ENCODE measurements around the gene CDK19. TPM values are rescaled to one million over a fixed set of nuclear protein-coding genes. Genes with fewer than 3 reads are reported as not detected.

The CDK19 gene
- total RNA-seq, 1 donor from 2014 or later: 21.8 TPM

DNA sequence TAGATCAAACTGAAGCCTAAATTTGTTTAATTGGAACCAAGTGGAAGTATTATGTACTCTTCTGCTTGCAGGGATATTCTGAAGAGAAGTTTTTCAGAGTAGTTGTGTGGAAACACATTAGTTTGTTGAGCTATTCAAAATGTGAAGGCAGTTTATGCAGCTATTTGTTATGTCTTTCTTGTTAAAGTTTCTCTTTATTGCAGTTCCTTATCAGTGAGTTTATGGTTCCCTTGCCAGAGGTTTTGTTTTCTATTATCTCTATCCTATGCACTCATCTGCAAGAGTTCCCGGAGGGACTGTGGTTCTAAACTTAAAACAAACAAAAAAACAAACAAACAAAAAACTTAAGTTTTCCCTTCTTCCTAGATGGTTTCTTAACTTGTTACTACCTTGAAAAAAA, 195.2 kb downstream of the CDK19 start:
- Histone ChIP-seq H3K9ac (ENCODE audit: low read length) (no peak overlapping the region), H2AFZ (ENCODE audit: low read depth, low read length) (no peak overlapping the region), H3K9me3 (ENCODE audit: insufficient read depth, low read depth, low read length) (no peaks in the 10 kb centered on the region), H3K4me1 (ENCODE audit: insufficient read depth, low read length) (no peaks in the 10 kb centered on the region), H3K4me2 (ENCODE audit: low read length) (no peak overlapping the region), H3K27me3 (ENCODE audit: insufficient read depth, low read length) (no peaks in the 10 kb centered on the region), H3K79me2 (ENCODE audit: insufficient read depth, low read length) (no peaks in the 10 kb centered on the region), H3K4me3 (ENCODE audit: insufficient read depth, low read depth, low read length) (no peak overlapping the region), H4K20me1 (ENCODE audit: insufficient read depth, low read length) (no peaks in the 10 kb centered on the region), H3K36me3 (ENCODE audit: insufficient read depth, low read length) (no peaks in the 10 kb centered on the region), H3K27ac (ENCODE audit: low read depth, low read length) (no peak overlapping the region)
- FAIRE-seq (no peak), DNase-seq (ENCODE audit: low read depth) (no peak)
- no peaks in the 10 kb centered on the region for H3K27me3 Mint-ChIP-seq (ENCODE audit: low read depth, unreplicated experiment)
- H3K36me3 Mint-ChIP-seq (ENCODE audit: low read depth, unreplicated experiment): peaks cover 3% of the 10 kb centered on the region
- TF ChIP-seq, protein P1, sequence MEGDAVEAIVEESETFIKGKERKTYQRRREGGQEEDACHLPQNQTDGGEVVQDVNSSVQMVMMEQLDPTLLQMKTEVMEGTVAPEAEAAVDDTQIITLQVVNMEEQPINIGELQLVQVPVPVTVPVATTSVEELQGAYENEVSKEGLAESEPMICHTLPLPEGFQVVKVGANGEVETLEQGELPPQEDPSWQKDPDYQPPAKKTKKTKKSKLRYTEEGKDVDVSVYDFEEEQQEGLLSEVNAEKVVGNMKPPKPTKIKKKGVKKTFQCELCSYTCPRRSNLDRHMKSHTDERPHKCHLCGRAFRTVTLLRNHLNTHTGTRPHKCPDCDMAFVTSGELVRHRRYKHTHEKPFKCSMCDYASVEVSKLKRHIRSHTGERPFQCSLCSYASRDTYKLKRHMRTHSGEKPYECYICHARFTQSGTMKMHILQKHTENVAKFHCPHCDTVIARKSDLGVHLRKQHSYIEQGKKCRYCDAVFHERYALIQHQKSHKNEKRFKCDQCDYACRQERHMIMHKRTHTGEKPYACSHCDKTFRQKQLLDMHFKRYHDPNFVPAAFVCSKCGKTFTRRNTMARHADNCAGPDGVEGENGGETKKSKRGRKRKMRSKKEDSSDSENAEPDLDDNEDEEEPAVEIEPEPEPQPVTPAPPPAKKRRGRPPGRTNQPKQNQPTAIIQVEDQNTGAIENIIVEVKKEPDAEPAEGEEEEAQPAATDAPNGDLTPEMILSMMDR (IDR thresholded peaks at IDR 0.05; ENCODE audit: insufficient read depth, low read depth, low read length): no peak
- TF ChIP-seq EZH2 (IDR thresholded peaks at IDR 0.05; ENCODE audit: insufficient read depth, low read length): no peak
- H3K4me1 Mint-ChIP-seq (ENCODE audit: low read depth, unreplicated experiment): no peaks in the 10 kb centered on the region
- H3K4me3 Mint-ChIP-seq (ENCODE audit: unreplicated experiment): no peak overlapping the region
- no peak overlapping the region for H3K27ac Mint-ChIP-seq (ENCODE audit: unreplicated experiment)
- H3K9me3 Mint-ChIP-seq (ENCODE audit: unreplicated experiment): no peaks in the 10 kb centered on the region

DNA sequence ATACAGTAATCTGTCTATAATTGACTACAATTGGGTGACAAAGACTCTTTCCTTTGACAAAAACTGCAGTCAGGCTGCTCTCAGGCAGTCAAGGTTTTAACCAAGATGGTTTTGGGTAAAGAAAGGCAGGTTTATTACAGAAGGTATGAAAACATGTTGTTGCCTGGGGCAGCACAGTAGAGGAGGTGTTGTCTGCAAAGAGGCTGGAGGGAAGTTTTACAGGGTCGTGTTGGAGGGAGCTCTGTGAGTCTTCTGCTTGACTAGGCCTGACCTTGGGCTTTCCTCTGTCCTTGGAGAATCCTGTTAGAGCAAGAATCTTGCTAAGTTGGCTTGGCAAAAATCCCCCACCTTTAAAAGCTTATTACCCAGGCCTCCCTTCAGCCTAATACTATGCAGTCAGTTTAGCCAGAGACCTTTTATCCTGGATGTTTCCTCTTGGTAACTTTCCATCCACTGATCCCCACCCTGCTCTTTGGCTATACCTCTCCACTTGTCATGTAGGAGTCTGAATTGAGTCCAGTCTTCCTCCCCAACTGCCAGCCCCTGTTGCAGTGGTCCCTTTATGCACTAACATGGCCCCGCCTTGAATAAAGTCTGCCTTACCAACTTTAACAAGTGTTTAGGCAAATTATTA, 195.9 kb downstream of the CDK19 start:
- Mint-ChIP-seq H3K36me3 (ENCODE audit: low read depth, unreplicated experiment) (peaks cover 5% of the 10 kb centered on the region), H3K4me3 (ENCODE audit: unreplicated experiment) (no peak overlapping the region), H3K9me3 (ENCODE audit: unreplicated experiment) (no peaks in the 10 kb centered on the region), H3K4me1 (ENCODE audit: low read depth, unreplicated experiment) (peaks cover 3% of the 10 kb centered on the region), H3K27ac (ENCODE audit: unreplicated experiment) (no peak overlapping the region), H3K27me3 (ENCODE audit: low read depth, unreplicated experiment) (no peaks in the 10 kb centered on the region)
- Histone ChIP-seq H3K36me3 (ENCODE audit: insufficient read depth, low read length) (no peaks in the 10 kb centered on the region), H3K4me1 (ENCODE audit: insufficient read depth, low read length) (no peaks in the 10 kb centered on the region), H2AFZ (ENCODE audit: low read depth, low read length) (no peak overlapping the region), H3K27me3 (ENCODE audit: insufficient read depth, low read length) (no peaks in the 10 kb centered on the region), H3K9me3 (ENCODE audit: insufficient read depth, low read depth, low read length) (no peaks in the 10 kb centered on the region), H3K27ac (ENCODE audit: low read depth, low read length) (no peak overlapping the region), H3K79me2 (ENCODE audit: insufficient read depth, low read length) (no peaks in the 10 kb centered on the region), H3K4me2 (ENCODE audit: low read length) (no peak overlapping the region), H3K9ac (ENCODE audit: low read length) (no peak overlapping the region), H4K20me1 (ENCODE audit: insufficient read depth, low read length) (no peaks in the 10 kb centered on the region), H3K4me3 (ENCODE audit: insufficient read depth, low read depth, low read length) (no peak overlapping the region)
- no peak for DNase-seq (ENCODE audit: low read depth)
- TF ChIP-seq EZH2 (IDR thresholded peaks at IDR 0.05; ENCODE audit: insufficient read depth, low read length): no peak
- TF ChIP-seq, protein P1 (IDR thresholded peaks at IDR 0.05; ENCODE audit: insufficient read depth, low read depth, low read length): no peak
- FAIRE-seq: no peak

DNA sequence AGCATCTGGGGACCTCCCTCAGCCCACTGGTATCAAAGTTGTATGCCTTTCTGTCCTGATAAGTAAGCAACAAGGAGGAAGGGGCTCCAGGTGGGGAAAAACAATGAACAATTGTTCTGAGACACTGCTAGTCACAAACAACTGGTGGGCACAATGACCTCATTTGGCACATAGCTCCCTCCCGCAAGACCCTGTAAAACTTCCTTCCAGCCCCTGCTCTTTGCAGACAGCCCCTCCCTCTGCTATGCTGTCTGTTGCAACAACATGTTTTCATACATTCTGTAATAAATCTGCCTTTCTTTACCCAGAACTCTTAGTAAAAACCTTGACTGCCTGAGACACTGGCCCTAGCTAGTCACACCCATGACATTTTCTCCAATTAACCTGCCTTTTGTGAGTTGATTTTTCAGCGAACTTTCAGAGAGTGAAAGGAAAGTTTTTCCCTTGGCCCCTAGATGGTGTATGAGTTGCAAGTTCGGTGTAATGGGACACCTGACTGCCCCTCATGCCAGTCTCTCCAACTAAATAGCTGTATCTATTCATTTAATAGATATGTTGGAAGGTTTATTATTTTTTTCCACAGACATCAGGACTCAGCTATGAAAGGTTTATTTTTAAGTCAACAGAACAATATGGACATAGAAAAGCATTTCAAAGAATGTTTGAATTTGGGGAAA, 196.5 kb downstream of the CDK19 start:
- Histone ChIP-seq H3K4me1 (ENCODE audit: insufficient read depth, low read length) (no peaks in the 10 kb centered on the region), H3K9me3 (ENCODE audit: insufficient read depth, low read depth, low read length) (no peaks in the 10 kb centered on the region), H3K27me3 (ENCODE audit: insufficient read depth, low read length) (no peaks in the 10 kb centered on the region), H3K36me3 (ENCODE audit: insufficient read depth, low read length) (no peaks in the 10 kb centered on the region), H3K79me2 (ENCODE audit: insufficient read depth, low read length) (no peaks in the 10 kb centered on the region), H2AFZ (ENCODE audit: low read depth, low read length) (no peak overlapping the region), H3K4me2 (ENCODE audit: low read length) (no peak overlapping the region), H3K9ac (ENCODE audit: low read length) (no peak overlapping the region), H3K27ac (ENCODE audit: low read depth, low read length) (no peak overlapping the region), H3K4me3 (ENCODE audit: insufficient read depth, low read depth, low read length) (no peak overlapping the region), H4K20me1 (ENCODE audit: insufficient read depth, low read length) (no peaks in the 10 kb centered on the region)
- DNase-seq (ENCODE audit: low read depth): no peak
- H3K36me3 Mint-ChIP-seq (ENCODE audit: low read depth, unreplicated experiment): peaks cover 6% of the 10 kb centered on the region
- no peak for FAIRE-seq
- H3K27me3 Mint-ChIP-seq (ENCODE audit: low read depth, unreplicated experiment): no peaks in the 10 kb centered on the region
- peaks cover 5% of the 10 kb centered on the region for H3K4me1 Mint-ChIP-seq (ENCODE audit: low read depth, unreplicated experiment)
- H3K27ac Mint-ChIP-seq (ENCODE audit: unreplicated experiment): no peak overlapping the region
- H3K9me3 Mint-ChIP-seq (ENCODE audit: unreplicated experiment): no peaks in the 10 kb centered on the region
- TF ChIP-seq, protein P1 (IDR thresholded peaks at IDR 0.05; ENCODE audit: insufficient read depth, low read depth, low read length): peak; percentile 6
- no peak for TF ChIP-seq EZH2 (IDR thresholded peaks at IDR 0.05; ENCODE audit: insufficient read depth, low read length)
- H3K4me3 Mint-ChIP-seq (ENCODE audit: unreplicated experiment): no peak overlapping the region

Data from astrocyte (in vitro differentiated cells and primary cell).